Heart left ventricle (tissue), 13 donors: Measurements from ENCODE around the gene RPLP2.

Source experiments
- POLR2A ChIP-seq, 2 donors: fragments of 450-650 bp; IDR thresholded peaks; one replicate each; pipeline ENCODE4 v1.6.1; 2017; ENCODE audit warnings: antibody characterized with exemption in 2 of 2, mild to moderate bottlenecking in 2 of 2, moderate library complexity in 2 of 2
- TF ChIP-seq, protein P1 (sequence below), 12 donors: fragments of 200-600 bp; sonication (generic) in 4 of 12; IDR thresholded peaks; one replicate each; pipeline versions ENCODE4 v1.5.0 to v1.8.0; 2018 to 2022; ENCODE audit warnings: antibody characterized with exemption in 12 of 12, mild to moderate bottlenecking in 5 of 12
- donor health status: ischemic (EF 13 %, LVEDD 7.1; RV severe dilation, severe dysfunction).
- donor health status: DM: no; HTN: yes; CAD: no.
- donor health status: DM: no; HTN: no; CAD: no.
- donor health status: ischemic (EF 25% LVEDD 6.9; RV normal size, moderate dysfunction).
- donor health status: ischemic (EF 25% LVEDD 5.7; RV mildly dilated, moderate dysfunction).
- donor health status: ischemic (EF 35%, LVEDD 5.7; RV mildly dilated, moderate dysfunction).
- donor health status: nonischemic (EF 11% LVEDD 7.7; RV severe dilation, severe dysfunction).
- donor health status: DM: yes; HTN: yes; CAD: no.
- donor health status: PGD.
- donor health status: ischemic (EF 29% LVEDD 5.4; RV normal size, mild dysfunction).
- donor health status: nonischemic (EF 23%, LVEDD 6.1; RV moderate dilation, normal function).

DNA sequence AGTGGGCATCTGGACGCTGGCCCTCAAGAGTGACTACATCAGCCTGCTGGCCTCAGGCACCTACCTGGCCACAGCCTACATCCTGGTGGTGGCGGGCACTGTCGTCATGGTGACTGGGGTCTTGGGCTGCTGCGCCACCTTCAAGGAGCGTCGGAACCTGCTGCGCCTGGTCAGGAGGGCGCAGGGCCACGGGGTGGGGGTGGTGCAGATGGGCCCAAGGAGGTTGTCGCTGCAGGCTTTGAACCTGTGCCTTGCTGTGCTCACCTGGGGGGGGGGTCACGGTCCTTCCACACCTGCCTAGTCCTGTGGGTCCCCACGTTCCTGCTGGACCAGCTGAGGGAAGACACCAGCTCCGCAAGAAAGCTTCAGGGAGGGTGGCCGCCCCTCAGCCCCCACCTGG lies 26.5 kb downstream of the RPLP2 start:
- TF ChIP-seq, protein P1, sequence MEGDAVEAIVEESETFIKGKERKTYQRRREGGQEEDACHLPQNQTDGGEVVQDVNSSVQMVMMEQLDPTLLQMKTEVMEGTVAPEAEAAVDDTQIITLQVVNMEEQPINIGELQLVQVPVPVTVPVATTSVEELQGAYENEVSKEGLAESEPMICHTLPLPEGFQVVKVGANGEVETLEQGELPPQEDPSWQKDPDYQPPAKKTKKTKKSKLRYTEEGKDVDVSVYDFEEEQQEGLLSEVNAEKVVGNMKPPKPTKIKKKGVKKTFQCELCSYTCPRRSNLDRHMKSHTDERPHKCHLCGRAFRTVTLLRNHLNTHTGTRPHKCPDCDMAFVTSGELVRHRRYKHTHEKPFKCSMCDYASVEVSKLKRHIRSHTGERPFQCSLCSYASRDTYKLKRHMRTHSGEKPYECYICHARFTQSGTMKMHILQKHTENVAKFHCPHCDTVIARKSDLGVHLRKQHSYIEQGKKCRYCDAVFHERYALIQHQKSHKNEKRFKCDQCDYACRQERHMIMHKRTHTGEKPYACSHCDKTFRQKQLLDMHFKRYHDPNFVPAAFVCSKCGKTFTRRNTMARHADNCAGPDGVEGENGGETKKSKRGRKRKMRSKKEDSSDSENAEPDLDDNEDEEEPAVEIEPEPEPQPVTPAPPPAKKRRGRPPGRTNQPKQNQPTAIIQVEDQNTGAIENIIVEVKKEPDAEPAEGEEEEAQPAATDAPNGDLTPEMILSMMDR (IDR thresholded peaks at IDR 0.05): no peak
- no peak for TF ChIP-seq POLR2A (IDR thresholded peaks at IDR 0.05)
